ENCODE measurements around the gene ZFP36L1. TPM values are rescaled to one million over a fixed set of nuclear protein-coding genes. Genes with fewer than 3 reads are reported as not detected.
A peak's percentile ranks its signal among the peaks of the same experiment; 100 is the strongest.

Gene ZFP36L1
- total RNA-seq, 1 donor from 2014 or later = 180 TPM

GRCh38 chr14:68785534-68786490 is 7.1 kb downstream of the ZFP36L1 start:
- H3K27me3 Mint-ChIP-seq (ENCODE audit: low read depth) = no peaks in the 10 kb centered on the region
- peaks cover 60% of the 10 kb centered on the region for H3K4me1 Mint-ChIP-seq (ENCODE audit: low read depth)
- no peak overlapping the region for H3K4me3 Mint-ChIP-seq (ENCODE audit: unreplicated experiment)
- peak overlapping the region; percentile 89 for H3K27ac Mint-ChIP-seq (ENCODE audit: unreplicated experiment)
- TF ChIP-seq, protein P1, sequence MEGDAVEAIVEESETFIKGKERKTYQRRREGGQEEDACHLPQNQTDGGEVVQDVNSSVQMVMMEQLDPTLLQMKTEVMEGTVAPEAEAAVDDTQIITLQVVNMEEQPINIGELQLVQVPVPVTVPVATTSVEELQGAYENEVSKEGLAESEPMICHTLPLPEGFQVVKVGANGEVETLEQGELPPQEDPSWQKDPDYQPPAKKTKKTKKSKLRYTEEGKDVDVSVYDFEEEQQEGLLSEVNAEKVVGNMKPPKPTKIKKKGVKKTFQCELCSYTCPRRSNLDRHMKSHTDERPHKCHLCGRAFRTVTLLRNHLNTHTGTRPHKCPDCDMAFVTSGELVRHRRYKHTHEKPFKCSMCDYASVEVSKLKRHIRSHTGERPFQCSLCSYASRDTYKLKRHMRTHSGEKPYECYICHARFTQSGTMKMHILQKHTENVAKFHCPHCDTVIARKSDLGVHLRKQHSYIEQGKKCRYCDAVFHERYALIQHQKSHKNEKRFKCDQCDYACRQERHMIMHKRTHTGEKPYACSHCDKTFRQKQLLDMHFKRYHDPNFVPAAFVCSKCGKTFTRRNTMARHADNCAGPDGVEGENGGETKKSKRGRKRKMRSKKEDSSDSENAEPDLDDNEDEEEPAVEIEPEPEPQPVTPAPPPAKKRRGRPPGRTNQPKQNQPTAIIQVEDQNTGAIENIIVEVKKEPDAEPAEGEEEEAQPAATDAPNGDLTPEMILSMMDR (IDR thresholded peaks at IDR 0.05) = no peak
- H3K36me3 Mint-ChIP-seq (ENCODE audit: low read depth) = peaks cover 28% of the 10 kb centered on the region
- no peak for DNase-seq (ENCODE audit: low spot score)
- no peaks in the 10 kb centered on the region for H3K9me3 Mint-ChIP-seq (ENCODE audit: low read depth)

- TF ChIP-seq, protein P1 (IDR thresholded peaks at IDR 0.05) = no peak
- no peaks in the 10 kb centered on the region for H3K27me3 Mint-ChIP-seq (ENCODE audit: low read depth)
- peak overlapping the region; percentile 30 for H3K27ac Mint-ChIP-seq (ENCODE audit: unreplicated experiment)
- no peak overlapping the region for H3K4me3 Mint-ChIP-seq (ENCODE audit: unreplicated experiment)
- DNase-seq (ENCODE audit: low spot score) = no peak
- peaks cover 21% of the 10 kb centered on the region for H3K36me3 Mint-ChIP-seq (ENCODE audit: low read depth)
- peaks cover 60% of the 10 kb centered on the region for H3K4me1 Mint-ChIP-seq (ENCODE audit: low read depth)
- no peaks in the 10 kb centered on the region for H3K9me3 Mint-ChIP-seq (ENCODE audit: low read depth)
These were observed 7.8 kb downstream of the ZFP36L1 start for GRCh38 chr14:68784978-68785533.

GRCh38 chr14:68784226-68784910 is 8.5 kb downstream of the ZFP36L1 start:
- H3K27me3 Mint-ChIP-seq (ENCODE audit: low read depth) = no peaks in the 10 kb centered on the region
- peaks cover 60% of the 10 kb centered on the region for H3K4me1 Mint-ChIP-seq (ENCODE audit: low read depth)
- TF ChIP-seq, protein P1 (IDR thresholded peaks at IDR 0.05) = no peak
- H3K36me3 Mint-ChIP-seq (ENCODE audit: low read depth) = peaks cover 14% of the 10 kb centered on the region
- H3K27ac Mint-ChIP-seq (ENCODE audit: unreplicated experiment) = no peak overlapping the region
- H3K9me3 Mint-ChIP-seq (ENCODE audit: low read depth) = no peaks in the 10 kb centered on the region
- no peak overlapping the region for H3K4me3 Mint-ChIP-seq (ENCODE audit: unreplicated experiment)
- no peak for DNase-seq (ENCODE audit: low spot score)

- no peak for DNase-seq (ENCODE audit: low spot score)
- Mint-ChIP-seq H3K9me3 (ENCODE audit: low read depth) (no peaks in the 10 kb centered on the region), H3K4me3 (ENCODE audit: unreplicated experiment) (no peak overlapping the region), H3K4me1 (ENCODE audit: low read depth) (peaks cover 58% of the 10 kb centered on the region), H3K27me3 (ENCODE audit: low read depth) (no peaks in the 10 kb centered on the region), H3K36me3 (ENCODE audit: low read depth) (peaks cover 7% of the 10 kb centered on the region), H3K27ac (ENCODE audit: unreplicated experiment) (no peak overlapping the region)
- TF ChIP-seq, protein P1 (IDR thresholded peaks at IDR 0.05) = no peak
These were observed 9.2 kb downstream of the ZFP36L1 start for GRCh38 chr14:68783408-68784225.
